Left ventricle myocardium inferior (tissue), 1 donor: ENCODE results near the gene SPCS2. TPM values are rescaled to one million over a fixed set of nuclear protein-coding genes. Genes with fewer than 3 reads are reported as not detected.

Experiments
- DNase-seq: peaks from one replicate; pipeline ENCODE4 v3.0.0-alpha.2; 2020
- H3K27ac ChIP-seq: fragments of 200-600 bp; replicated peaks from 2 replicates; pipeline ENCODE4 v1.8.0; 2021
- H3K27me3 ChIP-seq: fragments of 200-600 bp; 2 replicates; pipeline ENCODE4 v1.8.0; 2021; ENCODE audit warnings: low read depth
- H3K36me3 ChIP-seq: fragments of 200-600 bp; 2 replicates; pipeline ENCODE4 v1.8.0; 2021
- H3K4me1 ChIP-seq: fragments of 200-600 bp; 2 replicates; pipeline ENCODE4 v1.8.0; 2021
- H3K4me3 ChIP-seq: fragments of 200-600 bp; 2 replicates; pipeline ENCODE4 v1.8.0; 2021; ENCODE audit warnings: mild to moderate bottlenecking, moderate library complexity
- H3K9me3 ChIP-seq: fragments of 200-600 bp; replicated peaks from 2 replicates; pipeline ENCODE4 v1.8.0; 2021
- CTCF ChIP-seq: fragments of 200-600 bp; IDR thresholded peaks from 2 replicates; pipeline ENCODE4 v1.8.0; 2021; ENCODE audit warnings: antibody characterized with exemption, mild to moderate bottlenecking, borderline replicate concordance
- intact Hi-C: fragments of 100-400 bp; cut with micrococcal nuclease; formaldehyde crosslinking; loops from one replicate; pipeline ENCODE4 v1.11.0; 2022
- long read RNA-seq: library from polyadenylated mRNA; unstranded; transcript quantifications from one replicate; pipeline ENCODE4 v2.0.0, GENCODE V29; 2021
- total RNA-seq: library from RNA; stranded (reverse); fragmentation: NEBNext Ultra II Directional; extraction: Animal tissue kit (Norgen Biotek cat#: 25700); gene quantifications from one replicate; pipeline ENCODE4 v1.2.1, GENCODE V29; 2021
- donor health status: DM: no; HTN: yes; CAD: no; lungs with severe emphysema.

SPCS2 gene
- 103 TPM for total RNA-seq
- long read RNA-seq, partial matches to known transcripts = 1 of 10 reads
- long read RNA-seq, other reads (novel, unspliced or antisense) = 8 of 10 reads

GRCh38 chr11:74948898-74949752, at the start of gene SPCS2, which contains the start of gene XRRA1:
SPCS2 (plus strand) TSS chr11:74949266; CDS start chr11:74949286, 20 bp downstream.
XRRA1 (minus strand) TSS chr11:74949091; CDS start chr11:74940878, 8,213 bp downstream.
- no peak for TF ChIP-seq CTCF
- Histone ChIP-seq H3K4me1 (peaks cover 57% of the 10 kb centered on the region), H3K9me3 (no peaks in the 10 kb centered on the region), H3K4me3 (peak within 1 kb of the TSS; percentile 85), H3K36me3 (peaks cover 16% of the 10 kb centered on the region), H3K27me3 (no peaks in the 10 kb centered on the region), H3K27ac (peak within 1 kb of the TSS; percentile 83)
- intact Hi-C loops = no loop called here
- DNase-seq = peak; percentile 99

GRCh38 chr11:74902342-74902741, 46.7 kb upstream of the SPCS2 start:
- no peak for TF ChIP-seq CTCF

GRCh38 chr11:74905326-74905725, 43.7 kb upstream of the SPCS2 start:
- peaks cover 17% of the 10 kb centered on the region for H3K4me1 ChIP-seq
- peaks cover 18% of the 10 kb centered on the region for H3K36me3 ChIP-seq
- TF ChIP-seq CTCF = no peak
- no peaks in the 10 kb centered on the region for H3K27me3 ChIP-seq
- no peak overlapping the region for H3K4me3 ChIP-seq
- peak overlapping the region; percentile 67 for H3K27ac ChIP-seq
- intact Hi-C loops = no loop called here
- no peak for DNase-seq
- H3K9me3 ChIP-seq = peaks cover 24% of the 10 kb centered on the region

More at GRCh38 chr11:74902342-74902741, 46.7 kb upstream of the SPCS2 start:
- Histone ChIP-seq H3K36me3 (peaks cover 13% of the 10 kb centered on the region), H3K9me3 (peaks cover 48% of the 10 kb centered on the region), H3K4me1 (peaks cover 17% of the 10 kb centered on the region), H3K27ac (no peak overlapping the region), H3K4me3 (no peak overlapping the region), H3K27me3 (no peaks in the 10 kb centered on the region)
- intact Hi-C loops = no loop called here
- DNase-seq = no peak

- intact Hi-C loops = no loop called here
- Histone ChIP-seq H3K4me3 (no peak overlapping the region), H3K4me1 (peaks cover 17% of the 10 kb centered on the region), H3K27ac (no peak overlapping the region), H3K9me3 (no peaks in the 10 kb centered on the region), H3K36me3 (peaks cover 43% of the 10 kb centered on the region), H3K27me3 (no peaks in the 10 kb centered on the region)
- DNase-seq = no peak
- no peak for TF ChIP-seq CTCF
Measured at GRCh38 chr11:74909385-74909784, 39.7 kb upstream of the SPCS2 start.

- TF ChIP-seq CTCF = no peak
- DNase-seq = no peak
- intact Hi-C loops = no loop called here
- peaks cover 14% of the 10 kb centered on the region for H3K4me1 ChIP-seq
- no peak overlapping the region for H3K4me3 ChIP-seq
- no peaks in the 10 kb centered on the region for H3K9me3 ChIP-seq
- no peak overlapping the region for H3K27ac ChIP-seq
- no peaks in the 10 kb centered on the region for H3K27me3 ChIP-seq
- peaks cover 46% of the 10 kb centered on the region for H3K36me3 ChIP-seq
Measured at GRCh38 chr11:74909812-74910211, 39.3 kb upstream of the SPCS2 start.
